Colonic mucosa (tissue), 4 donors: Measurements from ENCODE around the gene ZNF653. TPM values are rescaled to one million over a fixed set of nuclear protein-coding genes. Genes with fewer than 3 reads are reported as not detected.

ENCODE experiments used
- DNase-seq: peaks from one replicate; pipeline ENCODE4 v3.0.0-alpha.2; 2020
- H3K27ac ChIP-seq: fragments of 200-600 bp; one replicate; pipeline ENCODE4 v1.8.0; 2021
- H3K27me3 ChIP-seq: fragments of 200-600 bp; one replicate; pipeline ENCODE4 v1.8.0; 2021
- H3K36me3 ChIP-seq: fragments of 200-600 bp; one replicate; pipeline ENCODE4 v1.8.0; 2021
- H3K4me1 ChIP-seq: fragments of 200-600 bp; one replicate; pipeline ENCODE4 v1.8.0; 2021; ENCODE audit warnings: mild to moderate bottlenecking
- H3K4me3 ChIP-seq: fragments of 200-600 bp; one replicate; pipeline ENCODE4 v1.8.0; 2021
- H3K9ac ChIP-seq, 2 donors: one replicate each; pipeline ENCODE4 v1.7.0; 2013; ENCODE audit warnings: control low read depth in 2 of 2, low read depth in 2 of 2, low read length in 2 of 2
- H3K9me3 ChIP-seq: fragments of 200-600 bp; one replicate; pipeline ENCODE4 v1.8.0; 2021
- CTCF ChIP-seq: fragments of 200-600 bp; IDR thresholded peaks from one replicate; pipeline ENCODE4 v1.8.0; 2022; ENCODE audit warnings: antibody characterized with exemption, mild to moderate bottlenecking
- intact Hi-C: fragments of 100-400 bp; cut with DNase I; formaldehyde crosslinking; loops from one replicate; pipeline ENCODE4 v1.14.1; 2022
- total RNA-seq, 2 donors: library from RNA; stranded (reverse); fragmentation: NEBNext Ultra II Directional in 1 of 2; extraction: Animal tissue kit (Norgen Biotek cat#: 25700) in 1 of 2; gene quantifications; one replicate each; pipeline ENCODE4 v1.2.1, GENCODE V29; 2021
- donor health status: healthy.
- donor health status: DM: no; HTN: no; CAD: no.
- donor health status: DM: no; HTN: no; CAD: no.

Gene ZNF653
- total RNA-seq, 2 donors from 2014 or later: 10.6 to 14.2 TPM

GRCh38 chr19:11507370-11508078, 1.9 kb upstream of the ZNF653 start:
- Histone ChIP-seq H3K9me3 (no peaks in the 10 kb centered on the region), H3K9ac (no peak overlapping the region), H3K4me1 (no peaks in the 10 kb centered on the region), H3K27ac (no peak overlapping the region), H3K36me3 (no peaks in the 10 kb centered on the region), H3K4me3 (no peak overlapping the region), H3K27me3 (no peaks in the 10 kb centered on the region)
- DNase-seq: no peak
- no peak for TF ChIP-seq CTCF
- intact Hi-C loops: no loop called here

- Histone ChIP-seq H3K9me3 (no peaks in the 10 kb centered on the region), H3K9ac (no peak overlapping the region), H3K27me3 (no peaks in the 10 kb centered on the region), H3K4me1 (no peaks in the 10 kb centered on the region), H3K36me3 (no peaks in the 10 kb centered on the region), H3K27ac (no peak overlapping the region), H3K4me3 (no peak overlapping the region)
- intact Hi-C loops: no loop called here
- no peak for TF ChIP-seq CTCF
- no peak for DNase-seq
Measured at GRCh38 chr19:11506967-11507366, 1.3 kb upstream of the ZNF653 start.

- no peaks in the 10 kb centered on the region for H3K4me1 ChIP-seq
- no peaks in the 10 kb centered on the region for H3K9me3 ChIP-seq
- intact Hi-C loops: no loop called here
- H3K9ac ChIP-seq: peak overlapping the region; percentile 59 to 73
- peak overlapping the region; percentile 94 for H3K27ac ChIP-seq
- no peaks in the 10 kb centered on the region for H3K27me3 ChIP-seq
- no peak for DNase-seq
- TF ChIP-seq CTCF: no peak
- H3K36me3 ChIP-seq: no peaks in the 10 kb centered on the region
- peak overlapping the region; percentile 98 for H3K4me3 ChIP-seq
Measured at GRCh38 chr19:11506101-11506555, 489 bp upstream of the ZNF653 start.

- DNase-seq: peak; percentile 98
- no peaks in the 10 kb centered on the region for H3K9me3 ChIP-seq
- H3K4me3 ChIP-seq: peak overlapping the region; percentile 98
- peak overlapping the region; percentile 63 to 73 for H3K9ac ChIP-seq
- intact Hi-C loops: no loop called here
- no peak for TF ChIP-seq CTCF
- H3K27ac ChIP-seq: peak overlapping the region; percentile 94
- no peaks in the 10 kb centered on the region for H3K27me3 ChIP-seq
- H3K36me3 ChIP-seq: no peaks in the 10 kb centered on the region
- no peaks in the 10 kb centered on the region for H3K4me1 ChIP-seq
Measured at GRCh38 chr19:11505032-11505503, 571 bp downstream of the ZNF653 start.

GRCh38 chr19:11504502-11505031, 1.1 kb downstream of the ZNF653 start:
- no peaks in the 10 kb centered on the region for H3K36me3 ChIP-seq
- peak overlapping the region; percentile 98 for H3K4me3 ChIP-seq
- no peak for DNase-seq
- H3K9me3 ChIP-seq: no peaks in the 10 kb centered on the region
- H3K27ac ChIP-seq: peak overlapping the region; percentile 94
- H3K4me1 ChIP-seq: no peaks in the 10 kb centered on the region
- intact Hi-C loops: no loop called here
- no peaks in the 10 kb centered on the region for H3K27me3 ChIP-seq
- no peak for TF ChIP-seq CTCF
- H3K9ac ChIP-seq: peak overlapping the region; percentile 50 to 62
